ENCODE results near the gene CDK5RAP2.

DNA sequence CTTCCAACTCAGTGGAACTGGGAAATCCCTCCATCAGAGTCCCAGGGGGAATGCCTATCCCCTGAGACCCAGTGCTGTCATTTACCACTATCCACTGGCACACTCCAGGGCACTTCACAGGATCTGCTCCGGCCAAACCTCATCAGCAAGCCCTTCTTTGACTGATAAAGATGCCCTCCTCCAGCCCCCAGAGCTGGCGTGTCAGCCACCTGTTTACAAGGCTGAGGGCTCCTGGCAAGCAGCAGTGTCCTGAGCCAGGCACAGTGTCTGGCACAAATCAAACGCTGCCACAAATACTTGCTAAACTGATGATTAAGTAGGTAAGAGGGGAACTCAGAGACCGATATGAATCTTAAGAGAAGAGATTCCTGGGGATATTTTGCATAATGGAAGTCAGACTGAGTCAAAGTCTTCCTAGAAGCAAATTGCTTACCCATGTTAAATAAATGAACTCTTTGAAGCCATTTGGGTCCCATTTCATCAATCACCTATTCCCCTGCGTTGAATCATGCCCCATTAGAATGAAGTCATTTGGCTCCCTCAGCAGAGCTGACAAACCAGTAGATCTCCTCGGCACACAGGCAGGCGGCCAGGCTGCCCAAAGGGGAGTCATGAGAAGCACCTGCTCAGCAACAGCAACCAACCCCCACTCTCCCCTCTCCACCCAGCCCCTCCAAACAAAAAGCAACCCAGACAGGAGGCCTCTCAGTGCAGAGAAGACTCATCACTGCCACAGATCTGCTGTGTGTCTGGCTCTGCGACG, 97.4 kb downstream of the CDK5RAP2 start:
- TF ChIP-seq EZH2 (IDR thresholded peaks at IDR 0.05; ENCODE audit: insufficient read depth, poor library complexity, severe bottlenecking) (no peak), EZH2phosphoT487 (IDR thresholded peaks at IDR 0.05; ENCODE audit: insufficient read depth, low read depth) (no peak)
